DND-41 (cell line): ENCODE results near the gene PLA2G2D.

Experiments
- CTCF ChIP-seq: IDR thresholded peaks from 2 replicates; pipeline ENCODE4 v1.5.1; 2012; ENCODE audit warnings: borderline replicate concordance, low read length, moderate library complexity, mild to moderate bottlenecking; ENCODE audit not compliant: poor library complexity, severe bottlenecking; ENCODE audit errors: extremely low read depth
- EZH2 ChIP-seq: IDR thresholded peaks from 3 replicates; pipeline ENCODE4 v1.6.1; 2012; ENCODE audit warnings: borderline replicate concordance, low read depth, mild to moderate bottlenecking, moderate library complexity, low read length, inconsistent platforms; ENCODE audit not compliant: severe bottlenecking

- TF ChIP-seq CTCF (no peak), EZH2 (no peak)
Observed at GRCh38 chr1:20108366-20109123, 10.8 kb downstream of the PLA2G2D start.
